Activated CD4-positive, alpha-beta T cell treated with anti-CD3 and anti-CD28 coated beads, Interleukin-2, amount 50 U/mL, for 4 hours (primary cell): ENCODE measurements around the gene UPK3B.
"Not testable (repeated sequence)": the region's sequence is repeated elsewhere in the genome, so short reads cannot be mapped to it uniquely, and the experiment has no call there.

Source experiments
- DNase-seq, 2 experiments: peaks; one replicate each; pipeline ENCODE4 v3.0.0-alpha.2; 2020

The UPK3B gene

DNA sequence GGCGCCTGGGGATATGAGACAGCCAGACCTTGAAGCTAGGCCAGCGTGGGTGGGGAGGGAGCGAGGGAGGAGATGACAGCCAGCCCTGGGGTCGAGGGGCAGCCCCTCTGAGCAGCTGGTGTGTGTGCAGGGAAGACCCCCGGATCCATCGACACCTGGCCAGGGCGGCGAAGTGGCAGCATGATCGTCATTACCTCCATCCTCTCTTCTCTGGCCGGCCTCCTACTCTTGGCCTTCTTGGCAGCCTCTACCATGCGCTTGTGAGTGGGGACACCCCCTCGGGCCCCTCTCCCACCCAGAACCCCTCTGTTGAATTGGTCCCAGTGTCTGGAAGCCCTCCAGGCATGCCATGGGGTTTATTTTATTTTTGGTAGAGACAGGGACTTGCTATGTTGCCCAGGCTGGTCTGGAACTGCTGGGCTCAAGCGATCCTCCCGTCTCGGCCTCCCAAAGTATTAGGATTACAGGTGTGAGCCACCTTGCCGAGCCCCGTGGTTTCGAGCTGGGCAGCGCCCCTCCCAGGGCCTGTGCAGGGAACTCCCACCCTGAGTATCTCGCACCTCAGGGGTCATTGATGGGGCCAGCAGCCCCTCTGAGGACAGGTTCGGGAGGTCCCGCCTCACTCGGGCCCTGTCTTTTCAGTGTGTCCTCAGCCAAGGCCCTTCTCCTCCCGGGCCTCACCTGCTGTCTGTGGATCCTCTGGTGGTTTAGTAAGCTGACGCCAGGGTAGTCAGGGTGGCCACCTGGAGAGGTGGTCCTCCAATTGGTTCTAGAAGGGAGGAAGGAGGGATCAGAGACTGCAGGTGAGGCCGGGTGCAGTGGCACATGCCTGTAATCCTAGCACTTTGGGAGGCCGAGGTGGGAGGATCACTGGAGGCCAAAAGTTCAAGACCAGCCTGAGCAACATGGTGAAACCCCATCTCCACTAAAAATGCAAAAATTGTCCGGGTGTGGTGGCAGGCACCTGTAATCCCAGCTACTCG lies 3.8 kb downstream of the UPK3B start:
- DNase-seq = no peak

DNA sequence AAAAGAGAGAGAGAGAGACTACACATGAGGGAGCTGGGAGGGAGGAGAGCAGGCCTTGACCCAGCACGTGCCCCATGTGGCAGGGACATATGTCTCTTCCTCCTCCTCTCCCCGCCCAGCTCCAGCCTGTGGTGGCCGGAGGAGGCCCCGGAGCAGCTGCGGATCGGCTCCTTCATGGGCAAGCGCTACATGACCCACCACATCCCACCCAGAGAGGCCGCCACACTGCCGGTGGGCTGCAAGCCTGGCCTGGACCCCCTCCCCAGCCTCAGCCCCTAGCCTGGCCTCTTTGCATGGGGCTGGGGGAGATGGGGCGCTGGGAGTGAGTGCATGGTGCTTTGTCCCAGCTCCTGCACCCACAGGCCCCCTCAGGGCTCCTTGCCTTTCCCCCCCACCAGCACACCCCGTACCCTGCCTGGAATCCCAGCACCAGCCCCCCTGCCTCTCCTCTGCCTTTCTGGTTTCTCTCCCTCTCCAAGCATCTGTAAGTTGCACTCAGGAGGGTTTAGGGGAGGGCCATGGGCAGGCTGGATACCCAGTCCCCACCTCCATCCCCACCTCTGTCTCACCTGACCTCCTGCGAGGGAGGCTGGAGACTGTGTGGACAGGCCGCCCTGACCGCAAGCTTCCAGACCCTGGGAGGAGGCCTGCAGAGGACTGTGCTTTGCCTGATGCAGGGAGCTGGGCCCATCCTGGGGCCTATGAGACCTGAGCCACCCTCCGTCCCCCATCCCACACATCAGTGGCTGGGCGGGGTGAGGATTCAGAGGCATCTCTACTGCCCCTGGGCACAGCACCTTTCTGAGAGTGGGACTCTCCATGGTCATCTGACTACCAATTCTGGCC lies 4.8 kb downstream of the UPK3B start:
- no peak for DNase-seq

DNA sequence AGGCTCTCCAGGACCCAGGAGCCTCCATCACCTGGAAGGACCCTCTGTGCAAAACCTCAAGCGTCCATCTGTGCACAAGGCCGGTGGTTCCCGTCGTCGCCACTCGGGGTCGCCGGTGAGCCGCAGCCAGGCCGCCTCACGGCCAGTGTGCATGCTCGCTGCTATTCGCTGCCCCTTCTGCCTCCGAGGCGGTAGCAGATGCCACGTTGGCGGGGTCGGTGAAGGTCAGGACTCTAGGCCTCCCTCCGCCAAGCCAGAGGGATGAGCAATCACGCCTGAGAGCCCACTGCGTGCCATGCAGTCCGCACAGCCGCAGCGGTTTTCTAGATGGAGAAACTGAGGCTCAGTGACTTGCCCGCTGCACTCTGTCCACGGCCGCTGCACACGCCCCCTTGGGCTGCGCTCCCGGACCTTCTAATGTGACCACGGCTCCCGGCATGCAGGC lies 5.7 kb downstream of the UPK3B start:
- DNase-seq = peak; percentile 20 to 33

DNA sequence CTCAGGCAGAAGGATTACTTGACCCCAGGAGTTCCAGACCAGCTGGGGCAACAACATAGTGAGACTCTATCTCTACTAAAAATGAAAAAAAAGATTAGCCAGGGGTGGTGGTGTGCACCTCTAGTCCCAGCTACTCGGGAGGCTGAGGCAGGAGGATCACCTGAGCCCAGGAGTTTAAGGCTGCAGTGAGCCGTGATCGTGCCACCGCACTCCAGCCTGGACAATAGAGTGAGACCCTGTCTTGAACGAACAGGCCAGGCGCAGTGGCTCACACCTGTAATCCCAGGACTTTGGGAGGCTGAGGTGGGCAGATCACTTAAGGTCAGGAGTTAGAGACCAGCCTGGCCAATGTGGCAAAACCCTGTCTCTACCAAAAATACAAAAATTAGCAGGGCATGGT lies 6.6 kb downstream of the UPK3B start:
- not testable (repeated sequence) for DNase-seq

DNA sequence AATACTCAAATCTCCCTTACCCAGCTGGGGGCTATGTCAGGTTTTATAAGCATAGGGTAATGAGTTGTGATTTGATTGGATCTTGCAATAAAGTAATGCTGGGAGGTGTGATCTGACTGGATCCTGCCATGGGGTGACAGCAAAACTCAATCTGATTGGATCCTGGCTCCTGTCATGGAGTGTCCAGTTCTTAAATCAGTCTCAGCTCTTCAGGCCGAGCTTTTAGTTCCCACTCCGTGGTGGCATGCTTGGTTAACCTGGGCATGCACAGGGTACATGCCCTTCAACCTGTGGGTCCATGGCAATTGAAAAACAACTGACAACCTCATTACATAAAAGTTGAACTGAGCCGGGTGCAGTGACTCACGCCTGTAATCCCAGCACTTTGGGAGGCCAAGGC lies 15.8 kb downstream of the UPK3B start:
- DNase-seq = not testable (repeated sequence)

DNA sequence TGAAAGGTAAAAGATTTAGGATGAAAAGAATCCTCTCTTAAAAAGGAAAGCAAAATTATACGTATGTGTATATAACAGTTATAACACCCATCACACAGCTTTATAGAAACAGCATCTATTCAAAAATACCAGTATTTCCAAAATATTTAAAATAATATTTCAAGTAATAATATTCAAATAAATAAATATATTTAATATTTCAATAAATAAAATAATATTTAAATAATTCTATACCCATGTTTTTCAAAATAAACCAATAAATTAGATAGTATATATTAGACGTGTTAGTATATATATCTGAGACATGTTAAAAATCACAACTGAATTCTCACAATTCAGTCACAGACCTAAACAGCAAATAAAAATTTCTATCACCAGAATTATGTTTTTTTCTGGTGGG lies 21.3 kb downstream of the UPK3B start:
- not testable (repeated sequence) for DNase-seq

DNA sequence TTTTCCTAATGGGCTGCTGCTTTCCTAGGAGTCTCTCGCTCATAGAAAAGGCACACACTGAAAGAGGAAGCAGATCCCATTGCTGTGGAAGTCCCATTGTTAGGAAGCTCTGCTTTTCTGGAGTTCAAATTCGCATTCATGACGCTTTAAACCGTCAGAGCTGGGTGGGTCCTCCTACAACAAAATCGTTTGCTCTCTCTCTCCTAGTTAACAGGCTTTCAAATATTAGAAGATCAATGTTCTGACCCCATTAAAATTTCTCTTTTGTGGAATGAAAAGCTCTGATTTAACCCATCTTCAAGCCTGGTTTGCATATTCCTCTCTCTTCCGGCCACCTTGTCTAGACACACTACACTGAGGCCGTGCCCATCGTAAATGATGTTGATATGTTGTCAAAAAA lies 32.8 kb downstream of the UPK3B start, which contains the start of gene SPDYE16:
SPDYE16 (minus strand) TSS at position 101 of the 400 bp plus-strand sequence. CDS start 1,838 bp downstream, outside the sequence.
- not testable (repeated sequence) for DNase-seq

DNA sequence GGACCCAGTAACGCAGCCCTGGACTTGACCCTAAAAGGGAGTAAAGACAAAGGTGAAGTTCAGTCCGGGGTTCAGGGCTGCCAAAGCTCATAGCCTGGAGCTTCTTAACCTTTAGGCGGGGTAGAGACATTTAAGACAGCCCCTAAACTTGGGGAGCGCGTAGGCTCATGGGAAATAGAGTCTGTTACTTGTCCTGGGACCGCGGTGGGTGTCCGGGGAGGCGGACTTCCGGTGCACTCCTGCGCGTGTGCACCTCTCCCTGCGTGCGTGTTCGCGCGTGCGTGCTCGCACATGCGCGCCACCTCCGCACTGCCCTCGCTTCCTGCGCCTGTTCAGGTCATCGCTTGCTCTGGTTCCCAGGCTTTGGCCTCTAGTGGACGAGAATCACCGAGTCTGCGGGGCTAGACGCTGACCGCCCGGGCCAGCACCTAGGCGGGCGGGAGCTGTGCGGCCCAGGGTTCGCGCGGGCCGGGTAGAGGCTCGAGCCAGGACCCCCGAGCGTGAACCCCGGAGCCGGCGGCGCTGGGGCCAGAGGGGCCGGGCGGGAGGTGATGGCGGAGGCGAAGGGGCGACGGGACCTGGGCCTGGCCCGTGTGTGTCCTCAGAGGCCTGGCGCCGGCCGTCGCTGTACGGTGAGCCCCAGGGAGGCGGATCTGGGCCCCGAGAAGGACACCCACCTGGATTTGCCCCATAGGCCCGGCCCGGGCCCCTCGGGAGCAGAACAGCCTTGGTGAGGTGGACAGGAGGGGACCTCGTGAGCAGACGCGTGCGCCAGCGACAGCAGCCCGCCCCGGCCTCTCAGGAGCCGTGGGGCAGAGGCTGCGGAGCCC lies 38.9 kb downstream of the UPK3B start:
- DNase-seq = peak; percentile 87 to 90

DNA sequence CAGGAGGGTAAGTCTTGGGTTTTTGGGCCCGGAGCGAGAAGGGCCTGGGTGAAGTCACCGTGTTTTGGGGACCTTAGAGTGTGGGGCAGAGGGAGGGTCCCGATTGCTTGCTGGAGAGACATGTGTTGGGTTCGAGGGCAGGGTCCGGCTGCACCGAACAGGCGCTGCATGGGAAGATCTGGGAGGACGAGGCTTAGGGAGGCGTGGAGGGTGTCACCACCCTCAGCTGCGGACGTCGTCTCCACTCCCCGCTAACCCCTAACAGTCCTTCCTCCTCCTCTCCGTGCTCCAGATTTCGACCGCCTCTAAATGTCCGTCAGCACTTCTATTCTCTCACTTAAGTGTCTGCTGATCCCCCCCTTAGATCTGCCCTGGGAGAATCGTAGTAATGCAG lies 39.5 kb downstream of the UPK3B start:
- DNase-seq = not testable (repeated sequence)

DNA sequence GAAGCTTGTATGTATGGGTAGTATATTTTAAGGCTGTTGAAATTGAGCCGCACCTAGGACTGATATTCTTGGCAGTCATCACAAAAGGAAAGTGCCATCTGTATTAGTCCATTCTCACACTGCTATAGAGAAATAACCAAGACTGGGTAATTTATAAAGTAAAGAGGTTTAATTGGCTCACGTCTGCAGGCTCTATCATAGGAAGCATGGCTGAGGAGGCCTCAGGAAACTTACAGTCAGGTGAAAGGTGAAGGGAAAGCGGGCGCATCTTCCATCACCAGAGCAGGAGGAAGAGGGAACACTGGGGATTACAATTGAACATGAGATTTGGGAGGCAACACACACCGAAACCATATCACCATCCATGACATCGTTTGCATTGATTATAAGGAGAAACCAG lies 41.6 kb downstream of the UPK3B start:
- DNase-seq = not testable (repeated sequence)

DNA sequence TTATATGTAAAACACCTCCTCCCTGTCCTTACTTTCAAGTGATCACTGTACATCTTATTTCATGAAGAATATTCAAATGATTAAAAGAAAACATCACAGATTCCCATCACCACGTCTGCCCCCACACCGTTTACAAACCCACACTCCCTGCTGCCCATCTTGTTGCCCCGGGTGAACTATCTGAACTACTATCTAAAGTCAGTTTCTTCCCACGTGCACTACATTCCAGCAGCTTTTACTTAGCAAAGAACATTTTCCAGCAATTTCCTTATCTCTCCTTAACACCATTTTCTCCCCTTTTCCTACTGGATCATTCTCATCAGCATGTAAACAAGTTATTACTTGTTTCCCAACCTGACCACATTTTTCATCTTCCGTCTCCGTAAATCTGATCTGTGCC lies 49.3 kb downstream of the UPK3B start:
- not testable (repeated sequence) for DNase-seq

DNA sequence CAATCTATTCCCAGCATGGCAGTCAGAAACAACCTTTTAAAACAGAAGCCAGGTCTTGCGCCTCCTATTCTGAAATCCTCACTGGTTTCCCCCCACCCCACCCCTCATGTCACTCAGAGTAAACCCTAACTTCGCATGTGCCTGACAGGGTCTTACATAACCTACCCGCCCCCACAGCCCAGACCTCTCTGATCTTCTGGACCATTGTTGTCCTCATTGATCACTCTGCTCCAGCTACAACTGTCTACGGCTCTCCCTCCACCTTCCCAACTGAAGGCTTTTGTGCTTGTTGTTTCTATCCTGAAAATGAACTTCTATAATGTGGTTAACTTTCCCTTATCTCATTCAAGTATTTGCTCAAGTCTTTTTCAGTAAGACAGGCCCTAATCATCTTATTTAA lies 49.8 kb downstream of the UPK3B start:
- DNase-seq = not testable (repeated sequence)

DNA sequence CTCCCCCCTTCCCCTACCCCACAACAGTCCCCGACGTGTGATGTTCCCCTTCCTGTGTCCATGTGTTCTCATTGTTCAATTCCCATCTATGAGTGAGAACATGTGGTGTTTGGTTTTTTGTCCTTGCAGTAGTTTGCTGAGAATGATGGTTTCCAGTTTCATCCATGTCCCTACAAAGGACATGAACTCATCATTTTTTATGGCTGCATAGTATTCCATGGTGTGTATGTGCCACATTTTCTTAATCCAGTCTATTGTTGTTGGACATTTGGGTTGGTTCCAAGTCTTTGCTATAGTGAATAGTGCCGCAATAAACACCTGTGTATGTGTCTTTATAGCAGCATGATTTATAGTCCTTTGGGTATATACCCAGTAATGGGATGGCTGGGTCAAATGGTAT lies 51.0 kb downstream of the UPK3B start:
- DNase-seq = not testable (repeated sequence)

DNA sequence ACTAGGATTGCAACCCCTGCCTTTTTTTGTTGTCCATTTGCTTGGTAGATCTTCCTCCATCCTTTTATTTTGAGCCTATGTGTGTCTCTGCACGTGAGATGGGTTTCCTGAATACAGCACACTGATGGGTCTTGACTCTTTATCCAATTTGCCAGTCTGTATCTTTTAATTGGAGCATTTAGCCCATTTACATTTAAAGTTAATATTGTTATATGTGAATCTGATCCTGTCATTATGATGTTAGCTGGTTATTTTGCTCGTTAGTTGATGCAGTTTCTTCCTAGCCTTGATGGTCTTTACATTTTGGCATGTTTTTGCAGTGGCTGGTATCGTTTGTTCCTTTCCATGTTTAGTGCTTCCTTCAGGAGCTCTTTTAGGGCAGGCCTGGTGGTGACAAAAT lies 54.6 kb downstream of the UPK3B start:
- DNase-seq = not testable (repeated sequence)
